ENCODE results near the gene LZTR1.
"Not testable (repeated sequence)": the region's sequence is repeated elsewhere in the genome, so short reads cannot be mapped to it uniquely, and the experiment has no call there.

Gene LZTR1

GRCh38 chr22:20939457-20940185 is 42.5 kb upstream of the LZTR1 start:
- POLR2A ChIA-PET; H3K9me3 ChIP-seq (ENCODE audit: control extremely low read depth in 1 of 5, control insufficient read depth in 4 of 5, insufficient read depth in 2 of 5, low read depth in 1 of 5, low read length in 4 of 5): not testable (repeated sequence)
- CTCF ChIA-PET = interaction anchor here (0.6 to 2.8 kb wide), 2 partner anchors 13 to 54 kb away, joined by 3 to 9 read pairs; no protein-coding TSS in a partner anchor

GRCh38 chr22:20940186-20940651 is 41.9 kb upstream of the LZTR1 start:
- H3K4me1 ChIP-seq (ENCODE audit: control extremely low read depth in 1 of 4, control insufficient read depth in 4 of 4, insufficient read depth in 4 of 4, low read length in 3 of 4) = peaks cover 0 to 12% (median 6%) of the 10 kb centered on the region in 4 experiments
- no peak overlapping the region for H3K27ac ChIP-seq (ENCODE audit: insufficient read depth in 1 of 2, low read depth in 1 of 2, low read length in 2 of 2, poor library complexity in 1 of 2, severe bottlenecking in 2 of 2)
- peaks cover 11 to 34% (median 15%) of the 10 kb centered on the region in 4 experiments for H3K36me3 ChIP-seq (ENCODE audit: control insufficient read depth in 4 of 4, insufficient read depth in 4 of 4, low read length in 3 of 4)
- H3K4me3 ChIP-seq (ENCODE audit: control insufficient read depth in 1 of 7, extremely low read depth in 1 of 7, insufficient read depth in 4 of 7, low read depth in 2 of 7, low read length in 6 of 7) = no peak overlapping the region
- CTCF ChIA-PET = interaction anchor here (0.6 to 2.8 kb wide), 2 partner anchors 14 to 54 kb away, joined by 3 to 9 read pairs; no protein-coding TSS in a partner anchor
- POLR2A ChIA-PET = no interaction called here
- no peaks in the 10 kb centered on the region for H3K27me3 ChIP-seq (replicated peaks in 2 of 5; ENCODE audit: control insufficient read depth in 4 of 5, insufficient read depth in 5 of 5, low read length in 4 of 5)
- no peak for DNase-seq
- WGBS (ENCODE audit: insufficient coverage) = 88% methylated on average over 2 of the region's 3 CpGs
- no peaks in the 10 kb centered on the region for H3K9me3 ChIP-seq (ENCODE audit: control extremely low read depth in 1 of 5, control insufficient read depth in 4 of 5, insufficient read depth in 2 of 5, low read depth in 1 of 5, low read length in 4 of 5)

More at GRCh38 chr22:20939457-20940185, 42.5 kb upstream of the LZTR1 start:
- Histone ChIP-seq H3K36me3 (ENCODE audit: control insufficient read depth in 4 of 4, insufficient read depth in 4 of 4, low read length in 3 of 4) (peaks cover 11 to 40% (median 18%) of the 10 kb centered on the region in 4 experiments), H3K4me1 (ENCODE audit: control extremely low read depth in 1 of 4, control insufficient read depth in 4 of 4, insufficient read depth in 4 of 4, low read length in 3 of 4) (peaks cover 0 to 12% (median 6%) of the 10 kb centered on the region in 4 experiments)
- not testable (repeated sequence) for H3K27me3 ChIP-seq (replicated peaks in 2 of 5; ENCODE audit: control insufficient read depth in 4 of 5, insufficient read depth in 5 of 5, low read length in 4 of 5); H3K27ac ChIP-seq (ENCODE audit: insufficient read depth in 1 of 2, low read depth in 1 of 2, low read length in 2 of 2, poor library complexity in 1 of 2, severe bottlenecking in 2 of 2); H3K4me3 ChIP-seq (ENCODE audit: control insufficient read depth in 1 of 7, extremely low read depth in 1 of 7, insufficient read depth in 4 of 7, low read depth in 2 of 7, low read length in 6 of 7); DNase-seq
- WGBS (ENCODE audit: insufficient coverage) = 98% methylated on average over 7 of the region's 14 CpGs

GRCh38 chr22:20940904-20941385 is 41.2 kb upstream of the LZTR1 start:
- 93% methylated on average over 4 of the region's 4 CpGs for WGBS (ENCODE audit: insufficient coverage)
- Histone ChIP-seq H3K4me3 (ENCODE audit: control insufficient read depth in 1 of 7, extremely low read depth in 1 of 7, insufficient read depth in 4 of 7, low read depth in 2 of 7, low read length in 6 of 7) (no peak overlapping the region), H3K9me3 (ENCODE audit: control extremely low read depth in 1 of 5, control insufficient read depth in 4 of 5, insufficient read depth in 2 of 5, low read depth in 1 of 5, low read length in 4 of 5) (no peaks in the 10 kb centered on the region), H3K36me3 (ENCODE audit: control insufficient read depth in 4 of 4, insufficient read depth in 4 of 4, low read length in 3 of 4) (peaks cover 12 to 29% (median 14%) of the 10 kb centered on the region in 4 experiments), H3K27ac (ENCODE audit: insufficient read depth in 1 of 2, low read depth in 1 of 2, low read length in 2 of 2, poor library complexity in 1 of 2, severe bottlenecking in 2 of 2) (no peak overlapping the region), H3K4me1 (ENCODE audit: control extremely low read depth in 1 of 4, control insufficient read depth in 4 of 4, insufficient read depth in 4 of 4, low read length in 3 of 4) (peaks cover 0 to 10% (median 7%) of the 10 kb centered on the region in 4 experiments), H3K27me3 (replicated peaks in 2 of 5; ENCODE audit: control insufficient read depth in 4 of 5, insufficient read depth in 5 of 5, low read length in 4 of 5) (no peaks in the 10 kb centered on the region)
- no peak for DNase-seq
- ChIA-PET CTCF (interaction anchor here (1.1 to 2.8 kb wide), 2 partner anchors 13 to 15 kb away, joined by 3 to 9 read pairs; no protein-coding TSS in a partner anchor), POLR2A (no interaction called here)

GRCh38 chr22:20942203-20942902 is 39.7 kb upstream of the LZTR1 start:
- DNase-seq; H3K4me1 ChIP-seq (ENCODE audit: control extremely low read depth in 1 of 4, control insufficient read depth in 4 of 4, insufficient read depth in 4 of 4, low read length in 3 of 4); H3K27me3 ChIP-seq (replicated peaks in 2 of 5; ENCODE audit: control insufficient read depth in 4 of 5, insufficient read depth in 5 of 5, low read length in 4 of 5); H3K4me3 ChIP-seq (ENCODE audit: control insufficient read depth in 1 of 7, extremely low read depth in 1 of 7, insufficient read depth in 4 of 7, low read depth in 2 of 7, low read length in 6 of 7); H3K9me3 ChIP-seq (ENCODE audit: control extremely low read depth in 1 of 5, control insufficient read depth in 4 of 5, insufficient read depth in 2 of 5, low read depth in 1 of 5, low read length in 4 of 5); POLR2A ChIA-PET; H3K27ac ChIP-seq (ENCODE audit: insufficient read depth in 1 of 2, low read depth in 1 of 2, low read length in 2 of 2, poor library complexity in 1 of 2, severe bottlenecking in 2 of 2): not testable (repeated sequence)
- CTCF ChIA-PET = interaction anchor here (0.9 to 2.8 kb wide), 2 partner anchors 8 to 16 kb away, joined by 3 to 9 read pairs; no protein-coding TSS in a partner anchor
- H3K36me3 ChIP-seq (ENCODE audit: control insufficient read depth in 4 of 4, insufficient read depth in 4 of 4, low read length in 3 of 4) = peaks cover 5 to 29% (median 10%) of the 10 kb centered on the region in 4 experiments
- 100% methylated on average over 7 of the region's 7 CpGs for WGBS (ENCODE audit: insufficient coverage)

GRCh38 chr22:20943104-20943933 is 38.8 kb upstream of the LZTR1 start:
- DNase-seq = no peak
- Histone ChIP-seq H3K27me3 (replicated peaks in 2 of 5; ENCODE audit: control insufficient read depth in 4 of 5, insufficient read depth in 5 of 5, low read length in 4 of 5) (no peaks in the 10 kb centered on the region), H3K4me3 (ENCODE audit: control insufficient read depth in 1 of 7, extremely low read depth in 1 of 7, insufficient read depth in 4 of 7, low read depth in 2 of 7, low read length in 6 of 7) (no peak overlapping the region), H3K4me1 (ENCODE audit: control extremely low read depth in 1 of 4, control insufficient read depth in 4 of 4, insufficient read depth in 4 of 4, low read length in 3 of 4) (peaks cover 0 to 2% (median 1%) of the 10 kb centered on the region in 4 experiments), H3K36me3 (ENCODE audit: control insufficient read depth in 4 of 4, insufficient read depth in 4 of 4, low read length in 3 of 4) (peaks cover 3 to 27% (median 9%) of the 10 kb centered on the region in 4 experiments), H3K27ac (ENCODE audit: insufficient read depth in 1 of 2, low read depth in 1 of 2, low read length in 2 of 2, poor library complexity in 1 of 2, severe bottlenecking in 2 of 2) (no peak overlapping the region), H3K9me3 (ENCODE audit: control extremely low read depth in 1 of 5, control insufficient read depth in 4 of 5, insufficient read depth in 2 of 5, low read depth in 1 of 5, low read length in 4 of 5) (no peaks in the 10 kb centered on the region)
- WGBS (ENCODE audit: insufficient coverage) = 90% methylated on average over 2 of the region's 8 CpGs
- ChIA-PET CTCF (interaction anchor here (0.9 to 1.9 kb wide), 3 partner anchors 9 to 14 kb away, joined by 3 to 6 read pairs (median 3); no protein-coding TSS in a partner anchor), POLR2A (no interaction called here)

- no peak for DNase-seq
- Histone ChIP-seq H3K4me3 (ENCODE audit: control insufficient read depth in 1 of 7, extremely low read depth in 1 of 7, insufficient read depth in 4 of 7, low read depth in 2 of 7, low read length in 6 of 7) (no peak overlapping the region), H3K27ac (ENCODE audit: insufficient read depth in 1 of 2, low read depth in 1 of 2, low read length in 2 of 2, poor library complexity in 1 of 2, severe bottlenecking in 2 of 2) (no peak overlapping the region), H3K9me3 (ENCODE audit: control extremely low read depth in 1 of 5, control insufficient read depth in 4 of 5, insufficient read depth in 2 of 5, low read depth in 1 of 5, low read length in 4 of 5) (no peaks in the 10 kb centered on the region), H3K27me3 (replicated peaks in 2 of 5; ENCODE audit: control insufficient read depth in 4 of 5, insufficient read depth in 5 of 5, low read length in 4 of 5) (no peaks in the 10 kb centered on the region), H3K36me3 (ENCODE audit: control insufficient read depth in 4 of 4, insufficient read depth in 4 of 4, low read length in 3 of 4) (peaks cover 3 to 24% (median 6%) of the 10 kb centered on the region in 4 experiments), H3K4me1 (ENCODE audit: control extremely low read depth in 1 of 4, control insufficient read depth in 4 of 4, insufficient read depth in 4 of 4, low read length in 3 of 4) (peaks cover 0 to 2% (median 1%) of the 10 kb centered on the region in 4 experiments)
- CTCF ChIA-PET = interaction anchor here (1.1 to 1.9 kb wide), 3 partner anchors 9 to 13 kb away, joined by 3 to 6 read pairs (median 3); no protein-coding TSS in a partner anchor
- no CpG with 5 or more reads among the region's 1 CpG for WGBS (ENCODE audit: insufficient coverage)
- POLR2A ChIA-PET = no interaction called here
These were observed 38.1 kb upstream of the LZTR1 start for GRCh38 chr22:20944042-20944441.

All from common myeloid progenitor, CD34-positive (primary cell).